ENCODE measurements around the gene KLRK1.
"Not testable (repeated sequence)": the region's sequence is repeated elsewhere in the genome, so short reads cannot be mapped to it uniquely, and the experiment has no call there.

Gene KLRK1

DNA sequence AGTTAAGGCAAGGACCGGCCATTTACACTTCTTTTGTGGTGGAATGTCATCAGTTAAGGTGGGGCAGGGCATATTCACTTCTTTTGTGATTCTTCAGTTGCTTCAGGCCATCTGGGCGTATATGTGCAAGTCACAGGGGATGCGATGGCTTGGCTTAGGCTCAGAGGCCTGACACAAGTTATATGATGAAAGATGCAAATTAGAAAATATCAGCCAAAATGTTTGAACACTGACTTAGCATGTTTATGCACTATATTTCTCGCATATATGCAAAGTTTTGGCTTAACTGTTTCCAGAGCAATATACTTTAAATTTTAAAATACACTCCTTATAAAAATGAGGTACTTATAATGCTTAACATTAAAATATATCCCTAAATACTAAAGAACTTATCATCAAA lies 51.4 kb downstream of the KLRK1 start:
- H3K23ac ChIP-seq (ENCODE audit: low read length); H2AFZ ChIP-seq (ENCODE audit: insufficient read depth, low read length, poor library complexity); H3K4me1 ChIP-seq (ENCODE audit: control insufficient read depth in 1 of 2, insufficient read depth in 2 of 2, low read length in 2 of 2); H3K14ac ChIP-seq (ENCODE audit: low read length); H4K12ac ChIP-seq (ENCODE audit: low read depth, low read length); H2BK5ac ChIP-seq (ENCODE audit: low read depth, low read length, poor library complexity); H3K9ac ChIP-seq (ENCODE audit: low read length); H3K79me2 ChIP-seq (ENCODE audit: control insufficient read depth, insufficient read depth, low read length, poor library complexity); H3K18ac ChIP-seq (ENCODE audit: low read length); DNase-seq; H2BK120ac ChIP-seq (ENCODE audit: insufficient read depth, low read length, poor library complexity); H3K4ac ChIP-seq (ENCODE audit: low read depth, low read length); H3K79me1 ChIP-seq (ENCODE audit: low read length); H3K9me3 ChIP-seq (ENCODE audit: insufficient read depth, low read depth, low read length); H4K91ac ChIP-seq (ENCODE audit: low read depth, low read length); H2BK12ac ChIP-seq (ENCODE audit: low read length); H4K8ac ChIP-seq (ENCODE audit: low read depth, low read length); H3K36me3 ChIP-seq (ENCODE audit: control insufficient read depth in 1 of 2, insufficient read depth in 2 of 2, low read length in 2 of 2); H3K4me2 ChIP-seq (ENCODE audit: low read length); H3K27me3 ChIP-seq (ENCODE audit: insufficient read depth, low read length); H3K27ac ChIP-seq (ENCODE audit: low read depth, low read length); H2AK5ac ChIP-seq (ENCODE audit: low read length); H3K4me3 ChIP-seq (ENCODE audit: low read depth, low read length): not testable (repeated sequence)
- WGBS (ENCODE audit: extremely low coverage, insufficient coverage, insufficient read length), result no CpG with 5 or more reads among the region's 4 CpGs

DNA sequence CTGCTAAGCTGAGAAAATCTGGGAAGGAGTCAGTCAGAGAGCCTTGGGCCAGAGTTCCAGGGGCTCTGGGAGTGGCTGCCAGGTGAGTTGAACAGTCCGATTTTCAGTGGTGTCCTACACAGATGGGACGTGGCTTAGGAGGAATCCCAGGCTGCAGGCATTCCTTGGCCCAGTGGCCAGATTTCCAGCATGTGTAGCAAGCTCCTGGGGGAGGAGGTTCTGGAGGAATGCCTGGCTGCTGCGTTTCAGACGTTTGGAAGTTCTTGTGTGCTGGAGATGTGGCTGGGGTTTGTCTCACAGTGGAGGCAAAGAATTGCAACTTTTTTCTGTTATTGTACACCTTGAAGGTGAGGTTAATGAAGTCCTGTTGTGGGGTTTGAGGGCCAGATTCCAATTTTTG lies 53.6 kb downstream of the KLRK1 start:
- H3K14ac ChIP-seq (ENCODE audit: low read length); H2AFZ ChIP-seq (ENCODE audit: insufficient read depth, low read length, poor library complexity); H2BK5ac ChIP-seq (ENCODE audit: low read depth, low read length, poor library complexity); H3K23ac ChIP-seq (ENCODE audit: low read length); H2AK5ac ChIP-seq (ENCODE audit: low read length); H3K4me1 ChIP-seq (ENCODE audit: control insufficient read depth in 1 of 2, insufficient read depth in 2 of 2, low read length in 2 of 2); H3K27me3 ChIP-seq (ENCODE audit: insufficient read depth, low read length); H2BK120ac ChIP-seq (ENCODE audit: insufficient read depth, low read length, poor library complexity); H3K18ac ChIP-seq (ENCODE audit: low read length); H3K4me2 ChIP-seq (ENCODE audit: low read length); H4K8ac ChIP-seq (ENCODE audit: low read depth, low read length); H3K9ac ChIP-seq (ENCODE audit: low read length); H2BK12ac ChIP-seq (ENCODE audit: low read length); DNase-seq; H3K79me1 ChIP-seq (ENCODE audit: low read length); H3K4ac ChIP-seq (ENCODE audit: low read depth, low read length); H3K4me3 ChIP-seq (ENCODE audit: low read depth, low read length); H3K36me3 ChIP-seq (ENCODE audit: control insufficient read depth in 1 of 2, insufficient read depth in 2 of 2, low read length in 2 of 2); H3K27ac ChIP-seq (ENCODE audit: low read depth, low read length); H3K9me3 ChIP-seq (ENCODE audit: insufficient read depth, low read depth, low read length); H3K79me2 ChIP-seq (ENCODE audit: control insufficient read depth, insufficient read depth, low read length, poor library complexity); H4K12ac ChIP-seq (ENCODE audit: low read depth, low read length); H4K91ac ChIP-seq (ENCODE audit: low read depth, low read length): not testable (repeated sequence)
- no CpG with 5 or more reads among the region's 4 CpGs for WGBS (ENCODE audit: extremely low coverage, insufficient coverage, insufficient read length)

DNA sequence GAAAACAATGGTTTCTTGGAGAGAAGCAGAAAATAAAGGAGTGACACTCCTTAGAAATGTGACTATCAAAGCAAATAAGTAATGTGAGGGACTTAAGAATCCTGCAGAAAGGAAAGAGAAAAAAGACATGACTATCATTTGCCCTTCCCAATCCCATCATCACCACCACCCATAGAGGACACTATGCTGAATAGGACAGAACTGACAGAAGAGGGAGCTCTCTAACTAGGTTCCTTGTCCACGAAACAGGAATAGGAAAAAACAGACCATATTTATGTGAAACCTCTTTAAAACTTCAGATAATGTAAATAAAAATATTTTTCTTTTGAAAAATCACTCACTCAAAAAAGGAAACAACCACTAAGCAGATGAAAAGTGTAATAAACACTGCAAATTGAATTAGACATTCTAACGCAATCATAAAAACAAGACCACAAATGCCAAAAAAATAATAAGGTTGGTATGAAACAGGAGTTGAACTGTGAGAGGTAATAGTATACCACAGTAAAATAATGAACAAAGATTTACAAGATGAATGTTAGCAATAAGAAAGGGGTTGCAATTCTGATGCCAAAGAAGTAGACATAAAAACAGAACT lies 58.1 kb downstream of the KLRK1 start:
- no peak overlapping the region for H2AFZ ChIP-seq (ENCODE audit: insufficient read depth, low read length, poor library complexity)
- no peak overlapping the region for H2BK5ac ChIP-seq (ENCODE audit: low read depth, low read length, poor library complexity)
- H2AK5ac ChIP-seq (ENCODE audit: low read length), result no peak overlapping the region
- no peak overlapping the region for H3K27ac ChIP-seq (ENCODE audit: low read depth, low read length)
- H3K4ac ChIP-seq (ENCODE audit: low read depth, low read length), result no peak overlapping the region
- H4K91ac ChIP-seq (ENCODE audit: low read depth, low read length), result no peak overlapping the region
- H4K12ac ChIP-seq (ENCODE audit: low read depth, low read length), result no peak overlapping the region
- H3K36me3 ChIP-seq (ENCODE audit: control insufficient read depth in 1 of 2, insufficient read depth in 2 of 2, low read length in 2 of 2), result no peaks in the 10 kb centered on the region
- H3K4me2 ChIP-seq (ENCODE audit: low read length), result no peak overlapping the region
- H4K8ac ChIP-seq (ENCODE audit: low read depth, low read length), result no peak overlapping the region
- H3K9ac ChIP-seq (ENCODE audit: low read length), result no peak overlapping the region
- no peak overlapping the region for H3K23ac ChIP-seq (ENCODE audit: low read length)
- H3K4me3 ChIP-seq (ENCODE audit: low read depth, low read length), result no peak overlapping the region
- H3K14ac ChIP-seq (ENCODE audit: low read length), result no peak overlapping the region
- no peaks in the 10 kb centered on the region for H3K79me2 ChIP-seq (ENCODE audit: control insufficient read depth, insufficient read depth, low read length, poor library complexity)
- peak in 1 of 2 donors; percentile 55 for DNase-seq
- no peak overlapping the region for H2BK12ac ChIP-seq (ENCODE audit: low read length)
- H3K4me1 ChIP-seq (ENCODE audit: control insufficient read depth in 1 of 2, insufficient read depth in 2 of 2, low read length in 2 of 2), result peaks cover 0 to 2% of the 10 kb centered on the region in 2 experiments
- whole genome bisulfite sequencing (ENCODE audit: extremely low coverage, insufficient coverage, insufficient read length), result no CpG with 5 or more reads among the region's 2 CpGs
- no peaks in the 10 kb centered on the region for H3K27me3 ChIP-seq (ENCODE audit: insufficient read depth, low read length)
- H3K79me1 ChIP-seq (ENCODE audit: low read length), result no peaks in the 10 kb centered on the region
- no peak overlapping the region for H3K18ac ChIP-seq (ENCODE audit: low read length)
- H2BK120ac ChIP-seq (ENCODE audit: insufficient read depth, low read length, poor library complexity), result no peak overlapping the region
- no peaks in the 10 kb centered on the region for H3K9me3 ChIP-seq (ENCODE audit: insufficient read depth, low read depth, low read length)

DNA sequence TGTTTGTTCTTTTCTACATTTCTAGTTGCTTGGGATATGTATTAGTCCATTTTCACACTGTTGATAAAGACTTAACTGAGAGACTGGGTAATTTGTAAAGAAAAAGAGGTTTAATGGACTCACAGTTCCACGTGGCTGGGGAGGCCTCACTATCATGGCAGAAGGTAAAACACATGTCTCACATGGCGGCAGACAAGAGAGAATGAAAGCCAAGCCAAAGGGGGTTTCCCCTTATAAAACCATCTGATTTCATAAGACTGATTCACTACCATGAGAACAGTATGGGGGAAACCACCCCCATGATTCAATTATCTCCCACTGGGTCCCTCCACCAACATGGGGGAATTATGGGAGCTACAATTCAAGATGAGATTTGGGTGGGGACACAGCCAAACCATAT lies 61.1 kb downstream of the KLRK1 start:
- H2BK12ac ChIP-seq (ENCODE audit: low read length); H3K23ac ChIP-seq (ENCODE audit: low read length); H3K79me2 ChIP-seq (ENCODE audit: control insufficient read depth, insufficient read depth, low read length, poor library complexity); H2BK120ac ChIP-seq (ENCODE audit: insufficient read depth, low read length, poor library complexity); H2AFZ ChIP-seq (ENCODE audit: insufficient read depth, low read length, poor library complexity); H3K27ac ChIP-seq (ENCODE audit: low read depth, low read length); H2AK5ac ChIP-seq (ENCODE audit: low read length); H4K91ac ChIP-seq (ENCODE audit: low read depth, low read length); H3K4me2 ChIP-seq (ENCODE audit: low read length); H3K4me1 ChIP-seq (ENCODE audit: control insufficient read depth in 1 of 2, insufficient read depth in 2 of 2, low read length in 2 of 2); H2BK5ac ChIP-seq (ENCODE audit: low read depth, low read length, poor library complexity); DNase-seq; H3K79me1 ChIP-seq (ENCODE audit: low read length); H3K36me3 ChIP-seq (ENCODE audit: control insufficient read depth in 1 of 2, insufficient read depth in 2 of 2, low read length in 2 of 2); H3K18ac ChIP-seq (ENCODE audit: low read length); H3K14ac ChIP-seq (ENCODE audit: low read length); H3K9ac ChIP-seq (ENCODE audit: low read length); H3K9me3 ChIP-seq (ENCODE audit: insufficient read depth, low read depth, low read length); H3K27me3 ChIP-seq (ENCODE audit: insufficient read depth, low read length); H4K12ac ChIP-seq (ENCODE audit: low read depth, low read length); H3K4me3 ChIP-seq (ENCODE audit: low read depth, low read length); H3K4ac ChIP-seq (ENCODE audit: low read depth, low read length); H4K8ac ChIP-seq (ENCODE audit: low read depth, low read length): not testable (repeated sequence)
- no CpG with 5 or more reads among the region's 2 CpGs for WGBS (ENCODE audit: extremely low coverage, insufficient coverage, insufficient read length)

Data from trophoblast cell (in vitro differentiated cells and primary cell).